ENCODE results near the gene NUAK1.

DNA sequence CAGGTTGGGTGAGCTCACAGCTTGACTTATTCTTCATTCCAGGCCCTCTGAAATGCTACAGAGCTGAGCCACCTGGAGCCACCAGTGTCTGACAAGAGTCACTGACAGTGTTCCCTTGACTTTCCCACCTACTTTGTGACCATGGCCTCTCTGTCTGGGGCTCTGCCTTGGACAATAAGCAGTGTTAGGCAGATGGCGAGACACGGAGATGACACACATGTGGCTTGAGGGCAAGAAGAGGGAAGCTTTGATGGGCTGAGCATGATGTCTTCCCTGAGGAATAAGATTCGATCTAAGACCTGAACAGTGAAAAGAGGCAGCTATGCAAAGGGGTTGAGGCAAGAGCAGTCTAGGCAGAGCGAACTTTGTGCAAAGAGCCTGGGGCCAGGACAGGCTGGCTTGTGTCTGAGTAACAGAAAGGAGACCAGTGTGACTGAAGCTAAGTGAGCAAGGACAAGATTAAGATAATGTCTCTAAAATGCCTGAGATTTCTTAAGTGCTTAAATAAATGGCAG, 105.5 kb downstream of the NUAK1 start:
- TF ChIP-seq, protein P1, sequence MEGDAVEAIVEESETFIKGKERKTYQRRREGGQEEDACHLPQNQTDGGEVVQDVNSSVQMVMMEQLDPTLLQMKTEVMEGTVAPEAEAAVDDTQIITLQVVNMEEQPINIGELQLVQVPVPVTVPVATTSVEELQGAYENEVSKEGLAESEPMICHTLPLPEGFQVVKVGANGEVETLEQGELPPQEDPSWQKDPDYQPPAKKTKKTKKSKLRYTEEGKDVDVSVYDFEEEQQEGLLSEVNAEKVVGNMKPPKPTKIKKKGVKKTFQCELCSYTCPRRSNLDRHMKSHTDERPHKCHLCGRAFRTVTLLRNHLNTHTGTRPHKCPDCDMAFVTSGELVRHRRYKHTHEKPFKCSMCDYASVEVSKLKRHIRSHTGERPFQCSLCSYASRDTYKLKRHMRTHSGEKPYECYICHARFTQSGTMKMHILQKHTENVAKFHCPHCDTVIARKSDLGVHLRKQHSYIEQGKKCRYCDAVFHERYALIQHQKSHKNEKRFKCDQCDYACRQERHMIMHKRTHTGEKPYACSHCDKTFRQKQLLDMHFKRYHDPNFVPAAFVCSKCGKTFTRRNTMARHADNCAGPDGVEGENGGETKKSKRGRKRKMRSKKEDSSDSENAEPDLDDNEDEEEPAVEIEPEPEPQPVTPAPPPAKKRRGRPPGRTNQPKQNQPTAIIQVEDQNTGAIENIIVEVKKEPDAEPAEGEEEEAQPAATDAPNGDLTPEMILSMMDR (IDR thresholded peaks at IDR 0.05; ENCODE audit: low read depth, low read length, poor library complexity, severe bottlenecking), result no peak
- TF ChIP-seq EZH2phosphoT487 (IDR thresholded peaks at IDR 0.05; ENCODE audit: borderline replicate concordance, low read length), result no peak

Measured in DOHH2 (cell line).